Kidney (tissue), 14 donors: ENCODE data around the gene CRMP1. TPM values are rescaled to one million over a fixed set of nuclear protein-coding genes. Genes with fewer than 3 reads are reported as not detected.
A peak's percentile ranks its signal among the peaks of the same experiment; 100 is the strongest.

Source experiments
- DNase-seq, 5 donors: peaks; one replicate each; pipeline ENCODE4 v3.0.0-alpha.2; 2013 to 2020
- FAIRE-seq: peaks from 2 replicates; lab custom pipeline; 2012; peaks lifted over from hg19 to GRCh38; lab: Jason Lieb, UNC
- H3K27ac ChIP-seq, 2 donors: one replicate each; pipeline ENCODE4 v1.7.0; 2013; ENCODE audit warnings: low read depth in 2 of 2, low read length in 2 of 2, inconsistent platforms in 1 of 2
- H3K27me3 ChIP-seq: one replicate; pipeline ENCODE4 v1.7.1; 2013; ENCODE audit warnings: low read length, inconsistent platforms; ENCODE audit not compliant: control insufficient read depth, insufficient read depth
- H3K36me3 ChIP-seq, 3 donors: one replicate each; pipeline versions ENCODE4 v1.7.0 to v1.7.1; 2013; ENCODE audit warnings: low read length in 3 of 3, control low read depth in 1 of 3, inconsistent platforms in 1 of 3; ENCODE audit not compliant: insufficient read depth in 3 of 3, control insufficient read depth in 2 of 3
- H3K4me1 ChIP-seq, 3 donors: one replicate each; pipeline versions ENCODE4 v1.7.0 to v1.7.1; 2013; ENCODE audit warnings: low read length in 3 of 3, inconsistent platforms in 1 of 3, low read depth in 1 of 3; ENCODE audit not compliant: control insufficient read depth in 2 of 3, insufficient read depth in 2 of 3
- H3K4me3 ChIP-seq, 3 donors: one replicate each; pipeline versions ENCODE4 v1.7.0 to v1.8.1; 2013; ENCODE audit warnings: low read length in 3 of 3, control low read depth in 1 of 3, inconsistent platforms in 1 of 3
- H3K9ac ChIP-seq, 3 donors: one replicate each; pipeline versions ENCODE4 v1.7.0 to v1.7.1; 2013; ENCODE audit warnings: low read length in 3 of 3, control low read depth in 1 of 3, inconsistent platforms in 1 of 3
- H3K9me3 ChIP-seq, 3 donors: one replicate each; pipeline versions ENCODE4 v1.7.0 to v1.7.1; 2013; ENCODE audit warnings: low read length in 3 of 3, control low read depth in 1 of 3, inconsistent platforms in 1 of 3; ENCODE audit not compliant: control insufficient read depth in 2 of 3, insufficient read depth in 1 of 3
- intact Hi-C: fragments of 100-400 bp; cut with DNase I; formaldehyde crosslinking; loops from one replicate; pipeline ENCODE4 v1.11.1; 2022
- polyA plus RNA-seq: library from polyadenylated mRNA; stranded (reverse); fragments of 350-450 nt; fragmentation: Illumina TruSeq; extraction: RNeasy Lipid Tissue Mini Kit (QIAGEN cat#74804); gene quantifications from one replicate; pipeline ENCODE4 v1.2.3, GENCODE V29; 2014; ENCODE audit warnings: low read depth, low replicate concordance; ENCODE audit not compliant: insufficient read depth
- total RNA-seq: library from RNA; stranded (reverse); fragmentation: NEBNext Ultra II Directional; extraction: Animal tissue kit (Norgen Biotek cat#: 25700); gene quantifications from one replicate; pipeline ENCODE4 v1.2.1, GENCODE V29; 2021
- TF ChIP-seq, protein P1 (sequence below): IDR thresholded peaks from 3 replicates; pipeline ENCODE4 v1.5.1; 2012; ENCODE audit warnings: mild to moderate bottlenecking, moderate library complexity, borderline replicate concordance; ENCODE audit not compliant: insufficient read depth; ENCODE audit errors: extremely low read depth
- donor health status: control.
- donor health status: control.
- donor health status: control.
- donor health status: control.
- donor health status: control.
- donor health status: DM: yes; HTN: yes; CAD: no.
- donor health status: Normal renal cell carcinoma (clear cell type).

The CRMP1 gene
- total and polyA plus RNA-seq, 2 donors from 2014 or later, result 0.26 to 0.66 TPM

DNA sequence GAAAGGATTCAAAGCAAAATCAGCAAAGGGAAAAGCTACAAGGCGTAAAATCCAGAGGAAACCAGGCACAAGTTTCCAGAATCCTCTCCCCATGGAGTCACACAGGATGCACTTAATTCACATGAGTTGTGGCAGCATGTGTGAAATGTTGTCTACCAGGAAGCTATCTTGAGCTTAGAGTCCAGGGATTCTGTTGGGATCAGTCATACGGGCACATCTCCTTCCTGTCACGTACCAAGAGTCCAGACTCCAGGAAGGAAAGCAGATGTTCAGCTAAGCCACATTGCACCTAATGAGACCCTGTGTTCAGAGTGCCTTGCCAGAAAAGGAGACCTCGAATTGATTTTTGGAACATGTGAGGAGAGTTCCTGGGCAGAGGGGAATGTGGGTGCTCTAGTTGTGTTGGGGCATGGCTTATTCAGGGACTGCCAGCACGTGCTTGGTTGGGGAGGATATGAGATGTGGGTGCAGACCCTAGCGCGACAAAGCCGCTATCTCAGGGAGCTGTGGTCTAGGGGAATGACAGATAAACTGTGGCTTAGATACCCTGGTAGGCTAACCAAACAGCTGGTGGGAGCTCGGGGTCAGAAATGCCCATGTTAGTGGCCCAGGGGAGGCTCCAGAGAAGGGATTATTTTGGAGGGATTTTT, 111.9 kb downstream of the CRMP1 start:
- Histone ChIP-seq H3K36me3 (peaks cover 6 to 25% (median 10%) of the 10 kb centered on the region in 3 donors), H3K9ac (no peak overlapping the region), H3K4me3 (no peak overlapping the region), H3K9me3 (peaks cover 0 to 8% (median 7%) of the 10 kb centered on the region in 3 donors), H3K4me1 (peaks cover 0 to 3% (median 3%) of the 10 kb centered on the region in 3 donors), H3K27me3 (no peaks in the 10 kb centered on the region), H3K27ac (no peak overlapping the region)
- FAIRE-seq (no peak), DNase-seq (peak in 1 of 5 donors; percentile 21)
- intact Hi-C loops, result no loop called here
- TF ChIP-seq, protein P1, sequence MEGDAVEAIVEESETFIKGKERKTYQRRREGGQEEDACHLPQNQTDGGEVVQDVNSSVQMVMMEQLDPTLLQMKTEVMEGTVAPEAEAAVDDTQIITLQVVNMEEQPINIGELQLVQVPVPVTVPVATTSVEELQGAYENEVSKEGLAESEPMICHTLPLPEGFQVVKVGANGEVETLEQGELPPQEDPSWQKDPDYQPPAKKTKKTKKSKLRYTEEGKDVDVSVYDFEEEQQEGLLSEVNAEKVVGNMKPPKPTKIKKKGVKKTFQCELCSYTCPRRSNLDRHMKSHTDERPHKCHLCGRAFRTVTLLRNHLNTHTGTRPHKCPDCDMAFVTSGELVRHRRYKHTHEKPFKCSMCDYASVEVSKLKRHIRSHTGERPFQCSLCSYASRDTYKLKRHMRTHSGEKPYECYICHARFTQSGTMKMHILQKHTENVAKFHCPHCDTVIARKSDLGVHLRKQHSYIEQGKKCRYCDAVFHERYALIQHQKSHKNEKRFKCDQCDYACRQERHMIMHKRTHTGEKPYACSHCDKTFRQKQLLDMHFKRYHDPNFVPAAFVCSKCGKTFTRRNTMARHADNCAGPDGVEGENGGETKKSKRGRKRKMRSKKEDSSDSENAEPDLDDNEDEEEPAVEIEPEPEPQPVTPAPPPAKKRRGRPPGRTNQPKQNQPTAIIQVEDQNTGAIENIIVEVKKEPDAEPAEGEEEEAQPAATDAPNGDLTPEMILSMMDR, result no peak

DNA sequence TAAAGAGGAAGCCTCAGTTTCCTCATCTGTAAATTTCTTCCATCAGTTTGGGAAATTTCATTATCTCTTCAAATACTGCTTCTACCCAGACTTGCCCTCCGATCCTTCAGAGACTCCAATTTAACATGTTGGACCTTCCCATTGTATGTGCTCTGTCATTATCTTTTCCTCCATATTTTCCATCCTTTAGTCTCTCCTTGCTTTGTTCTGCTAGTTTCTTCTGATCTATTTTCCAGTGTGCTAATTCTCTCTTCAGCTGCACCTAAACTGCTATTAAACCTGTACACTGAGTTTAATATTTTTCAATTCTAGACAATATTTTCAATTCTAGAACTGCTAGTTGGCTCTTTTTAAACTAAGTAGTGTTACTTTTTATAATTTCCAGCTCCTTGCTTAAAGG, 116.4 kb downstream of the CRMP1 start:
- Histone ChIP-seq H3K9ac (no peak overlapping the region), H3K27ac (no peak overlapping the region), H3K9me3 (peaks cover 0 to 9% (median 8%) of the 10 kb centered on the region in 3 donors), H3K4me1 (peaks cover 0 to 3% (median 0%) of the 10 kb centered on the region in 3 donors), H3K27me3 (no peaks in the 10 kb centered on the region), H3K4me3 (no peak overlapping the region), H3K36me3 (peaks cover 0 to 10% (median 0%) of the 10 kb centered on the region in 3 donors)
- FAIRE-seq, result no peak
- no peak for DNase-seq
- intact Hi-C loops, result no loop called here
- TF ChIP-seq, protein P1, result no peak

DNA sequence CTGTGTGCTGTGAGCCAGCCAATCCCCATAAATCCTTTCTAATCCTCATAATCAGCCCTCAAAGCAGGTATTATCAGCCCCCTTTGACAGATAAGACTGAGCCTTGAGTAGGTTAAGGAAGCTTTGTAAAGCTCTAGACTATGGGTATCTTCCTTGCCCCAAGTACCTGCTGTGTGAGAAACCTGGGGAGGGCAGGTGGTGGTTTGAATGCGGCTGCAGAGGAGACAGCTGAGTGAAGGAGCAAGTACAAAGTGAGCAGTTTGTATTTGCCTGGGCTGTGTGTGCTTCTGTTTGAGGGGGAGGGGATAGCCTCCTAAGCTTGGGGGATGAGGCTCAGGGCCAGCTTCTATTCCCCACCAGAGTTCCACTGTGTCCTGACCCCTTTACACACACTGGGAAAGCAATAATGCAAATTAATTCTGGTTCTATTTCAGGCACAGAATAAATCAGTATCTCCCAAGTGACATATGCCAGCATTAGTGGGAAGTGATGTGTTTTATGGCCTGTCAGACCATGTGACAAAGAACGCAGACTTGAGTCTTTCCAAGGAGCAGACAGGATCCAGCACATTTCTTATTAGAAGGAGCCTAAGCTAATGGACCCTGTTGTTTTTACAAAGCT, 118.4 kb downstream of the CRMP1 start:
- Histone ChIP-seq H3K27ac (no peak overlapping the region), H3K9me3 (peaks cover 0 to 9% (median 8%) of the 10 kb centered on the region in 3 donors), H3K36me3 (peaks cover 0 to 8% (median 2%) of the 10 kb centered on the region in 3 donors), H3K27me3 (no peaks in the 10 kb centered on the region), H3K4me1 (peaks cover 0 to 3% (median 0%) of the 10 kb centered on the region in 3 donors), H3K4me3 (no peak overlapping the region), H3K9ac (no peak overlapping the region)
- FAIRE-seq, result no peak
- DNase-seq, result peak in 2 of 5 donors; percentile 14 to 39
- TF ChIP-seq, protein P1, result no peak
- intact Hi-C loops, result no loop called here
